Astrocyte of the hippocampus (primary cell): ENCODE results near the gene TMEM144.
A peak's percentile ranks its signal among the peaks of the same experiment; 100 is the strongest.
"Not testable (repeated sequence)": the region's sequence is repeated elsewhere in the genome, so short reads cannot be mapped to it uniquely, and the experiment has no call there.

ENCODE experiments used
- DNase-seq: peaks from one replicate; pipeline ENCODE4 v3.0.0; 2011; ENCODE audit warnings: low read depth, low spot score

Gene TMEM144

DNA sequence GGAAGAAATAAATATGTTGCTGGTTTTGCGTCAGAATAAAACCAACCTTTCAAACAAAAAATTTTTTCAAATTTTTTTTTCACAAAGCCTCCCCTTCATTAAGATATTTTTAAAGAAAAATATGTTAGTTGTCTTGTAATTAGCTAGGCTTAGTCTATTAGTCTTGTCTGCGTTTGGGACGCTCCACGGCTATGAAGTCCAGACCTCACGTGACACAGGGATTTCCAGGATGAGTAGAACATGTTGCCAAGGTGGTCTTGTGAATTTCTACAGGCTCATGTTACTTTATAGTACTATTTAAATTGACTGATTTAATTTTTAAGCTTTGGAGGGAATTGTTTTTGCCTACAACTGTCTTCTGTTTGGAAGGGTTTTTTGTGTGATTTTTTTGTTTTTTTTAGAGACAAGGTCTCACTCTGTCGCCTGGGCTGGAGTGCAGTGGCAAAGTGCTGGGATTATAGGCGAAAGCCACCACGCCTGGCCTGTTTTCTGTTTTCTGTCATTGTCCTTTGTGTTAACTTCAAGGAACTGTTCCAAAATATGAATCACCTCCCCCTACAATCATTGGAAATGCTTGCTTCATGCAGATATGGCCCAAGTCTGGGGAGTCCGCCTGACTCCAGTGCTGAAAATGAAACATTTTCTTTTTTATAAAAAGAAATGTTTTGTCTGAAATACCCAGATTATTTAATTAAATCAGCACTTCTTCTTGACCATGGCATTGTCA lies 26.2 kb downstream of the TMEM144 start:
- DNase-seq = peak; percentile 22

DNA sequence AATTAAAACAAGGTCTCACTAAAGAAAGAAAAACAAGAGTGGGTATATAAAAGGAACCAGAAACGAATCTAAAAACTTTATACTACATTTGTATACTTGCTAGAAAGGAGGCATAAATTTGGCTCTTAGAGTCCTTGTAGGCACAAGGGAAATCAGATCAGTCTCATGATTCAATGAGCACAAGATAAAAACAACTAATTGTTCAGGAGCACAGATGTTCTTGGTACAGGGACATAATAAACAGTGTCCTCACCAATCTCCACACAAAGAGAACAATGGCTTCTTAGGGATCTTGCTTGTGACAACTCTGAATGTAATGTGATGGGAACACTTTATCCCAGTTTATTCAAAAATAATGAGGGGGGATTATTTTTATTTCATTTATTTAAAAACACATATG lies 28.3 kb downstream of the TMEM144 start:
- DNase-seq = no peak

DNA sequence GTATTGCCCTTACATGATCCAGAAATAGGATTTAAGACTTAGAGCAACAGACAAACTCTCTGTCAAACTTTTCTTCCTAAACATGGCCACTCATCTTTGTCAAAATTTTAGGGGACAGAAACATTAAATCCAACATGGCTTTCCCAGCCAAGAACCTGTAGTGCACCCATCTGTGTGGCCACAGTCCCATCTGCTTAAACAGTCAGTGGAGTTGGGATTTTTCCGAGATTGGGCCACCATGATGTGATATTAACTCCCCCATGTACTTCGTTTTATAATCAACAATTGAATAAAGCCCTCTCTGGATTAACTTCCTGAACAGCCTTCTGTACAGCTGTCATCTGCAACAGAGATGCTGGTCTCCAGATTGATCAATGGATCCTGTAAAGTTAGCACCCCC lies 28.9 kb downstream of the TMEM144 start:
- DNase-seq = no peak

DNA sequence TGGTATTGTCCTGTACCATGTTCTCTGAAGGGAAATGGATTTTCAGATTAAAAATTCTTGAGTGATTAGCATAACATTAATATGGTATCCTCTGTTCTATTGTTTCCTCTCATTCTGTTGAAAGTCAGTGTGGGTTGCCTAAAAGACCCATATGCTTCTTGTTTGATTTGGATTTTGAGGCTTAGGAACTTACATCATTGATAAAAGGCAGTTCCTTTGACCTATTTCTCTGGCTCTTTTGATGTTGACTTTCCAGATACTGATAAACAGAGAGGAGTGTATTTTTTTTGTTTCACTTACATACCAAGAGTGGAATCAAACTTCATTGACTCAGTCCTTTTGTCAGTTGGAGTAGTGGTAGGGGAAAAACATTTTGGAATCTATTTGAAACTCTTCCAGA lies 32.8 kb downstream of the TMEM144 start:
- no peak for DNase-seq

DNA sequence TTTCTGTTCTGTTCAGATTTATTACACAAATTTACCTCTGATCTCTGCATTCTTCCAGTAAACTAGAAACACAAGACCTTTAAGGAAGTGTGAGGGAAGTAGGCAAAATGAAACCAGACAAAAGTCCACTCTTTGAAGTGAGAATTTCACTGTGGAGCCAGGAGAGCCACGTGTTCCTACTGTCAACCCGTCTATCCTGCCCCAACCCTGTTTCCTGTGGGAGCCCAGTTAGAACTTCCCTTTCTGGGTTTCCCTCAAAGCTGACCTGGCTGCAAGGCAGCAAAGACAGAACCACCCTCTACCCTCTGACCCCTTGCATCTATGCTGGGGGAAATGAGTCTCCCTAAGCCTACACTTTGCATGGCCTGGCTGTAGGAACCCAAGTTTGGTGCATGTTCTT lies 40.0 kb downstream of the TMEM144 start:
- DNase-seq = no peak

DNA sequence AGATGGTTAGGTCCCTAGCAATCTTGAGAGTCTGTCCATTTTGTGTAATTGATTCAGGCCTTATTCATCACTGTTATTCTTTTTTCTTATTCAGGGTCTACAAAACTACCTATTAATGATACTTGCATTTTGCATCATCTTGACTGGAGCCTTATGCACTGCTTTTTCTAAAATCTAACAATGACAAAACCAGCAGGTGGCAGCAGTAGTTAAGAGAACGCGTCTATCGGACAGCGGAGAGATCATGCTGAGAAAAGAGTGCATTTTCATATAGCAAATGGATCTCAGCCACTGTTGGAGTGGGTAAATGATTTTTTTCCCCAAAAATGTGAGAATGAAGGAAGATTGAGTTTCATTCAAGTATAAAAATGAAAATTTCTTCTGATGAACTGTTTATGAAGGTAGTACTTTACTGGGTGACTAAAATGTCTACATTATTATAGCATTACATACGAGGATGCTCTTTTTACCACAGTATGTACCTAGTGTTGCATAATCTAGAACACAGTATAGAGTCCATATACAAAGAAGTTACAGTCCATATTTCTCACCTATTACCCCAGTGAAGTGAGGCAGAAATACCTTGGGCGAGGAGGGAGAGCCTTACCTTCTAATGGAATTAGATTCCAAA lies 43.2 kb downstream of the TMEM144 start:
- DNase-seq = peak; percentile 74

DNA sequence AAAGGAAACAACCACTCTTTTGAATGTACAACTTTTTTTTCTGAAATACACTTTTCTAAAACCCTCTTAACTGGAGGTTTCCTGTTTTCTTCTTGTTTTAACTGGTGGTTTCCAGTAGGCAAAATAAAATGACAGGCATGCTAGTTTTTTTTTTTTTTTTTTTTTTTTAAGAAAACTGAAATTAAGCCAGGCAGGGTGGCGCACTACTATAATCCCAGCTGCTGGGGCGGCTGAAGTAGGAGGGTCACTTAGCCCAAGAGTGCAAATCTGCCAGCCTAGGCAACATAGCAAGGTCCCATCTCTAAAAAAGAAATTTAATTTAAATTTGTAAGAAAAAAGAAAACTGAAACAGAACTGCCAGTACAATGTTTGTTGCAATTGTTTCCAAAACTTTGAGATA lies 44.0 kb downstream of the TMEM144 start:
- DNase-seq = no peak

DNA sequence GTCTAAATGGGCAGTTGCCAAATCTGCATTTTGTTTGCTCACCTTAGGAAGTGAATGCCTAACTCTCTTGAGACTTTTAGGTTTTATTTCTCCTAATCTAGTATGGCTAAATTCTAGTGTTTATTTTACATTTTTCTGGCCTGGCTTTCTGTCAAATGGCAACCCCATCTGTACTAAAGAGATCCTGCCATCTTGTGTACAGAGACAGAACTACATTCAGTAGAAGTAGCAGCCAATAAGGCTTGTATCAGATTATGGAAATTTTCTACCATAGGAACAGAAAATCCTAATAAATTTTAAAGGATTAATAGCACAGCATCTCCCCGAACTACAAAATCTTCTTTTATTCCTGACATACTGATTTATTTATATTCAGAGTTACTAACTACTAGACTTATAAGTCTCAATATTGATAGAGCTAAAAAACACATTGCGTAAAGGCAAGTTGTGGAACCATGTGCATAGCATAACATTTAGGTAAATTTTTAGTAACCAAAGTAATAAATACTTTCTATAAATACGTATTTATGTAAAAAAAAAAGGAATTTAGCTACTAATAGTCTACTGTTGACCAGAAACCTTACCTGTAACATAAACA lies 45.5 kb downstream of the TMEM144 start:
- DNase-seq = peak; percentile 66

DNA sequence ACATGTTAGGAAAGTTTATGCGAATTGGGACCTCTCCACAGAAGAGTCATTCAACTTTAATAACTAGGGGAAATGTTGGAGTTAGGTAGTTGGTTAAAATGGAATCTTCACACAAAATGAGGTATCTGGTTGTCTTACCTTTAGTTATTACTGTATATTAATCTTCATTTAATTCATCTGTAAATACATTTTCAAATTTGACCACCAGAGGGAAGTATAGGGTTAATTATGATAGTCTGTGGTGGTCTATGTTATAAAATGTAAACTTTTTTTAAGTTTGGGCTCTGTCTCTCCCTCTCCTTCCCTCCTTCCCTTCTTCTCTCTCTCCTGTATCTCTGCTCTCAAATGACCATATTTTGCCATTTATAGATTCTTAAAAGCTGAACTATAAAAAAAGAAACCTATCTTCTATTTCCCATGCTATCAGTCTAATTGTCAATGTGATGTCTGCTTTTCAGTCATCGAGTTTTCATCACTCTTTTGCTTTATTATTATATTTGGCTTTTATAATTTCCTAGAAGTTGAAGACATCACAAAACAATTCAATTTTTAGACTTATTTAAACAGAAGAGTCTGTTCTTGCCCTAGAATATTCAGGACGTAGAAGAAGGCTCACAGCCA lies 49.8 kb downstream of the TMEM144 start:
- peak; percentile 44 for DNase-seq

DNA sequence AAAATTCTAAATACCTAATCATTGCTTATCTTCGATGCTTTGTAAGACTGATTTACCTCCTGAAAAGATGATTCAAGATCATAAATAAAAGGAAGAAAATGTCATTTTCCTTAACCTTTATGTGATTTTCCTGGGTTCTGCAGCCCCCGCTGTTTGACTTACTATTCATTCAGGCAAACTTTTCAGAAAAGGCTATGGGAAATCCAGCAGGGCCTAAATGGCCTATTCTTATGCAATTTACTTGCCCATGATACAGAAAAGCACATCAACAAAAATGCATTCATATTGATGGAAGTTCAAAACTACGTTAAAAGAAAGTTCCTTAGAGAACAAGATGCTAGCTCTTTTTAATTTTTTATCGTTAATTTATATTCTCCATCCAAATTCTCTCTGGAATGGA lies 51.2 kb downstream of the TMEM144 start:
- no peak for DNase-seq

DNA sequence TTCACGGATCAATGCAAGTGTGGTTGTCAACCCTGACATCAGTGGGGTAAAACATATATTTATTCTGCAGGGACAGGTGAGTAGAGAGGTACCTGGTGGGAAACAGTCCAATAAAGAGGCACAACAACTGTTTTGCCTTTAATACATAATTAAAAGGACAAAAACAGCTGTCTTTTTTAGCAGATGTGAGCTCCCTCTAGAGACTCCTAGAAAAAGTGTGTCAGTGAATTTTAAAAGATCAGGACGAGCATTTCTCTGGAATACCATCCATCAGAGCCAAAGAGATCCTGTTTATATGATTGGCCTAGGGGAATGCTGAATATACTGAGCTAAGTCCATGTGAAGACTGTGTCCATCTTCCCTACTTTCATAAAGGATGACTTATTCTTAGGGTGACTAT lies 58.3 kb downstream of the TMEM144 start:
- no peak for DNase-seq

DNA sequence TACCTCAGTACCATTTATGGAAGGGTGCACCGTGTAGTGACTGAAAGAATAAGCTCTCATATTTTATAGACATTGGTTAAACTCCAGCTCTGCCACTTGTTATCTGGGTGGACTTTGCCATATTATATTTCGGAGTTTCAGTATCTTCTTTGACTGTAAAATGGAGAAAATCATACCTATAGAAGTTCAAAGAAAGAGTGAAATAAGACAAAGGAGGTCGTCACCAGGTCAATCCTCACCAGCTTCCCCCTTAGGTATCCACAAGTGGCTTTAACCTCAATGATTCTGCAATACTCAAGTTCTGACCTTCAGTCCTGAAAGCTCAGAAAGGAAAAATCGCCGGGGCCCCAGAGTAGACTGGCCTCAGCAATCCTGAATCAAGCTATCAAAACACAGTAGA lies 64.3 kb downstream of the TMEM144 start:
- DNase-seq = no peak

DNA sequence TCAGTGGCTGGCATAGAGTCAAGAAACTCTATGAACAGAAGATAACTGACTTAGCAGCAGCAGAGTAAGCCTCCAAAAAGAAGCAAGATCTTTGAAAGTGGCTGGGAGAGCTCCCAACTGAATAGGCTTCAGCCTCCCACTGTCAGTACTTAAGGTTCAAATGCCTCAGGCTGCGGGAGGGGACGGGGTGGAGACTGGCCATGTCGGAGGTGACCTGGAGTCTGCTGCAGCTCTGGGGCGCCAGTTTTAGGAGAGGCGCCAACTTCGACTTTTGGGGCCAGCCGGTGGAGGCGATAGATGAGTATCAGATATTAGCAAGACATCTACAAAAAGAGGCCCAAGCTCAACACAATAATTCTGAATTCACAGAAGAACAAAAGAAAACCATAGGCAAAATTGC lies 67.3 kb downstream of the TMEM144 start:
- DNase-seq = no peak

DNA sequence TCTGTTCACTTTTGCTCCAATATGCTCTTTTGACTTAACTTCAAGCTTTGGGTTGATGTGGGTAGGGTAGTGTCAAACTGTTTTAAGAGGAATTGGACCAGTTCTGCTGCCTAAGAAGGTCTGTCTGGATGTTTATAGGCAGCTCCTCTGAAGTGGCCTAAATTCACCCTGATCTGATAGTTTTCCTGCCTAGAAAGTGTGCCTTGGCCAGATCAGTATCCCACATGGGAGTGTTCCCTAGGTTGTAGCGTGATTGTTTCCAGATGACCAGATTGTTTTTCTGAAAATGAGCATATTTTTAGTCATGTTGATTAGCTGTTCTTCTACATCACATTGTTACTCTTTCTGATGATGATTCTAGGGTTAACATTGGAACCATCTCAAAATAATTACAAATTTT lies 68.8 kb downstream of the TMEM144 start:
- DNase-seq = not testable (repeated sequence)

DNA sequence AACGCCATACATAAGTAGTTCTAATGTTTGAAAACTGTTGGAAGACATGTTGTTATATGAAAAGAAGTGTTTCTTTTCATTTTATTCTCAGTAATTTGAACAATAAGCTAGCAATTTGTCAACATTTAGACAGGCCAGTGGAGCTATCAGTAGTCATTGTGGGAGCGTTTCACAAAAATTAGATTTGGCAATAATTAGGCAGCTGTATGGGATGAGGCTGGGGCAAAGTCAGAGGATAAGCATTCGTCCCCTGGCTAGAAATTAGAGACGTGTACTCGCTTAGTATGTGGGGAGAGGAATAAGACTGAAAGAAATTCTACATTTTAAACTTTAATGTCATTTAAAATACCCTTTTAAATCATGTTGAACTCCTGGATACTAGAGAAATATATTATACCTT lies 70.6 kb downstream of the TMEM144 start:
- DNase-seq = no peak

DNA sequence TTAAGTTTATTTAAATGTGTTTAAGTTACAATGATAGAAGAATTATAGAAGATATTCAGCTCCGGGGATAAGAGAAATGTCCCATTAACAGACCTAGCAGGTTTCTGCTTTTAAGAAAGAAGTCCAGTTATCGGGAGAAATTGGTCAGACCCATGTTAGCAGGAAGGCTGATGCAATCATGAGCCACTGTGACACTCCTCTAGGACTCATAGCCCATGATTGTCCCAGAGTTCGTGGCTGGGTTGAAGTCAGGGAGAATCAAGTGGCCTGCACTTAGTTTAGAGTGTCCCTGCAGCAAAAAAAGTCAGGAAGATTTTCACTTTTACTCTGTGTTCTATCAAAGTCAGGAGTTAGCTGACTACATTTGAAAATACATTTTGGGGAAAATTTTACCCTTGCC lies 72.0 kb downstream of the TMEM144 start:
- DNase-seq = no peak

DNA sequence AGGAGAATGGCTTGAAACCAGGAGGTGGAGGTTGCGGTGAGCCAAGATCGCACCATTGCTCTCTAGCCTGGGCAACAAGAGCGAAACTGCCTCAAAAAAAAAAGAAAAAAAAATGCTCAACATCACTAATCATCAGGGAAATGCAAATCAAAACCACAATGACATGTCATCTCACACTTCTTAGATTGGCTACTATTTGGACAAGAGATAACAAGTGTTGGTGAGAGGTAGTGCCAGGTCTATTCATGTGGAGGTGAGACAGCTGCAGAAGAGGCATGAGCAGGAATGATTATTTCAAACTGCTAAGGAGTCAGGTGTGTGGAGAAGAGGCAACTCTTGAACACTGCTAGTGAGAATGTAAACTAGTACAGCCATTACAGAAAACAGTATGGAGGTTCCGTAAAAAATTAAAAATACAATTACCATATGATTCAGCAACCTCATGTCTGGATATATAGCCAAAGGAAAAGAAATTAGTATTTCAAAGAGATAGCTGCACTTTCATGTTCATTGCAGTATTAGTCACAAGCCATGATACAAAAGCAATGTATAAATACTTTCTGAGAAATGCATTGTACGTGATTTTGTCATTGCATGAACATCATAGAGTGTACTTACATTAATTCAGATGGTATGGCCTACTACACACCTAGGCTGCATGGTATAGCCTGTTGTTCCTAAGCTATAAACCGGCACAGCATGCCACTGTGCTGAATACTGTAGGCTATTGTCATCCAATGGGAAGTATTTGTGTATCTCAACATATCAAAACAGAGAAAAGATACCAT lies 75.3 kb downstream of the TMEM144 start:
- peak; percentile 22 for DNase-seq

DNA sequence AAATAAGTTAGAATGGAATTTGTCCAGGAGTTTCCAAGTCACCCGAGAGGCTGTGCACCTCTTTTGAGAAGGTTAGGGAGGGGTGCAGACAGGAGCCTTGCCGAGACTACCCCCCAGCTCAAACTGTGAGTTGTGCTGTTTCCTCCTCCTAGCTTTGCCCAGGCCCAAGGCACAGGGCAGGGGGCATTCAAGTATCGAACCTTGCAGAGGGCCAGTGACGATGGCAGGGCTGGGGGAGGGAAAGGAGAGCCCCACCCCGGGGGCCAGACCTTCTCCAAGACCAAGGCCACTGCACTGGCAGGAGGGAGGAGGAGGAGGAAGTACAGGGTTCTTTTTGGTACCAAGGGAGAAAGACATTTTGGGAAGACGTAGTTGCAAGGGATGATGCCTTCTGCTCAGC lies 80.6 kb downstream of the TMEM144 start:
- no peak for DNase-seq

DNA sequence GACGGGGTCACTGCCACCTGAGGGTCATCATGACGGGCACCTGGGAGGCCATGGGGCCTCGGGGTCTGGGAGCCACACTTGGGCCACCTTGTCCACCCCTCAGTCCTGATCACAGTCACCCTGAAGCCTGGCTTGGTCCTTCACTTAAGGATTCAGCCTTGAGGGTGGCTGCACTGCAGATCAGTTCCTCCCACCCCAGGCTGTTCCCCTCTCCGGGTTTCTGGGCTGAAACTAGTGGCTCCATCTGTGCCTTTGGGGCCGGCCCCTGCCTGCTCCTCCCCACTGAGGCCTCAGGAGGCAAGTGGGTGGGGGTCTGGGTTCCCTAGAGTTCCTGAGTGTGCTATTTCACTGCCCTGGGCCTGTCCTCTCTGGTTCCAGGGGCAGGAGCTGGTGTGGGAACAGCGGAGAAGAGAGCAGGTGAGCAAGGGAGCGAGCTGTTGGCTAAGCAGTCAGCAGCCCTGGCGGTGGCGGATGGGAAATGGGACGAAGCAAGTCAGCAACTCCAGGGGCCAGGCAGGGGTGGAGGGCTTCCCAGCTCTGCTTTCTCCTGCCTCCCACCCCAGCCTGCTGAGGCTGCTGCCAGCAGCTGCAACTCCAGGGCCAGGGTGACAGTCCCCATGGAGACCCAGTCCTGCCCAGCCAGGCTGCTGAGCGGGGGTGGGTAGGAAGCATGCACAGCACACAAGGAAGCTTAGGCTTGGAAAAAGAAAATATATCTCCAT lies 81.2 kb downstream of the TMEM144 start:
- DNase-seq = no peak

DNA sequence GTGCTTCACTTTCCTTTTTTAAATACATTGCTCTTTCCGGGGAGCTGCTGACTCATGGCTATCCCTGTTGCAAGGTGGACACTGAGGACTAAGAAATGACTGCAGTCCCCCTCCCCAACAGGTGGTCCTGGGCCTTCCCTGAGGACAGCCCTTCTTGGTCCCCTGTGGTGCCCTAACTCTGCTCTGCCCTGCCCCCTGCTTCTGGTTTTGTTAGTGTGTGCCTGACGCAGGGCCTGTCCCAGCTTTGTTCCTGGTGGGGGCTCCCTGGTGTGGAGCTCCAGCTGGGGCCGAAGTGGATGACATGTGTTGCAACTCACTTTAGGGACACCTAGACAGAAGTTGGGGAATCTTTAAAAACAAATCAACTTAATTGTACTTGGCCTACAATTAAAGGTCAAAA lies 81.9 kb downstream of the TMEM144 start:
- no peak for DNase-seq

DNA sequence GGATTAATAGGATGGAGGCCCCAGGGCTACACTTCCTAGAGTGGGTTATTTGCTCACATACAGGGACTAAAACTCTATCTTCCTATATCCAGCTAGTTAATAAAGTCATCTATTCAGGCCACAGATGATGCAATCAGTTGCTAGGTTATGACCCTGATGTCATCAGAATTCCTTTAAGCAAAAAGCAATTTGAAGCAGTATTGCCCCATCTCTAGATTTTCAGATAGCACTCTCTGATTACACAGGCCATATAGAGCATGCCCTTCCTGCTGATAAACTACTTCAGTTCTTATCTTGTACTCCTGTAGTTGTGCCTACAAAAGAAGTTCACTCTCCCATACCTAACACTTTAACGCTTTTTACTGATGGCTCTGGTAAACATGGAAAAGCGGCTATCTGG lies 84.8 kb downstream of the TMEM144 start:
- no peak for DNase-seq
